ENCODE measurements around the gene C1orf226. TPM values are rescaled to one million over a fixed set of nuclear protein-coding genes. Genes with fewer than 3 reads are reported as not detected.

C1orf226 gene
- total and polyA plus RNA-seq, 9 of the 15 experiments (the other 6 are each of a cell fraction or from before 2014, with no cell fraction given) = 0.10 to 1.4 (median 0.47) TPM

DNA sequence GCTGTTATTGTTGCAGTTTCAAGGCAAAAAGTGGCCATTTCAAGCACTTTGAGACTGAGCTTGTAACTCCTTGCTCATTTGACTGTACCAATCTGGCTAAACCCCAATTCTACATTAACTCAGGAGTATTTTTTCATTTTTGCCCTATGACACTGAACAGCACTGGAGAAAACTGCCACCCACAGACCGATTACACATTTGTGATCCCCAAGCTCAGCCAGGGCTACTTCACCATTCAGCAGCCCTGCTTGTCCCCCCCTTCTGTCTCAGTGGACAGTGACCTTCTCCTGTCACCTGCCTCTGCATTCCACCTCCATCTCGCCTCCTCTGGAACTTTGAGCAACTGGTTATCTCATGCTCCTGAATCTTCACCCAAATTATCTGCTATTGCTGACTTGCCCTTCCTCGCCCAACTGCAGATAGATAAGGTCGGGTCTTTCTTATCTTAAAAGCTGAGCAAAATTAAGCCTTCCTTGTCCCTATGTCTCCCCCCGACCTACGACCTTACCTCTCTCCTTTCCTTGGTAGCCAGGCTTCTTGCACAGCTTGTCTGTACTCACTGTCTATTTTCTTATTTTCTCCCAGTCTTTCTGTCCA, 30.2 kb upstream of the C1orf226 start (continued):
- TF ChIP-seq RAD51 (IDR thresholded peaks at IDR 0.05; ENCODE audit: borderline replicate concordance, low read depth) = no peak
- TF ChIP-seq GTF3C2 (IDR thresholded peaks at IDR 0.05; ENCODE audit: borderline replicate concordance, extremely low read depth, insufficient read length) = no peak
- TF ChIP-seq HINFP (tag; conservative IDR thresholded peaks at IDR 0.05; ENCODE audit: low read depth) = no peak
- TF ChIP-seq, protein P1, sequence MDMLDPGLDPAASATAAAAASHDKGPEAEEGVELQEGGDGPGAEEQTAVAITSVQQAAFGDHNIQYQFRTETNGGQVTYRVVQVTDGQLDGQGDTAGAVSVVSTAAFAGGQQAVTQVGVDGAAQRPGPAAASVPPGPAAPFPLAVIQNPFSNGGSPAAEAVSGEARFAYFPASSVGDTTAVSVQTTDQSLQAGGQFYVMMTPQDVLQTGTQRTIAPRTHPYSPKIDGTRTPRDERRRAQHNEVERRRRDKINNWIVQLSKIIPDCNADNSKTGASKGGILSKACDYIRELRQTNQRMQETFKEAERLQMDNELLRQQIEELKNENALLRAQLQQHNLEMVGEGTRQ (CRISPR knock-in tag; IDR thresholded peaks at IDR 0.05) = no peak
- no peak for TF ChIP-seq ZNF12 (CRISPR knock-in tag; IDR thresholded peaks at IDR 0.05)
- TF ChIP-seq TRIM28 (IDR thresholded peaks at IDR 0.05) = no peak
- no peak for TF ChIP-seq PML (IDR thresholded peaks at IDR 0.05; ENCODE audit: low read length)
- TF ChIP-seq, protein P2, sequence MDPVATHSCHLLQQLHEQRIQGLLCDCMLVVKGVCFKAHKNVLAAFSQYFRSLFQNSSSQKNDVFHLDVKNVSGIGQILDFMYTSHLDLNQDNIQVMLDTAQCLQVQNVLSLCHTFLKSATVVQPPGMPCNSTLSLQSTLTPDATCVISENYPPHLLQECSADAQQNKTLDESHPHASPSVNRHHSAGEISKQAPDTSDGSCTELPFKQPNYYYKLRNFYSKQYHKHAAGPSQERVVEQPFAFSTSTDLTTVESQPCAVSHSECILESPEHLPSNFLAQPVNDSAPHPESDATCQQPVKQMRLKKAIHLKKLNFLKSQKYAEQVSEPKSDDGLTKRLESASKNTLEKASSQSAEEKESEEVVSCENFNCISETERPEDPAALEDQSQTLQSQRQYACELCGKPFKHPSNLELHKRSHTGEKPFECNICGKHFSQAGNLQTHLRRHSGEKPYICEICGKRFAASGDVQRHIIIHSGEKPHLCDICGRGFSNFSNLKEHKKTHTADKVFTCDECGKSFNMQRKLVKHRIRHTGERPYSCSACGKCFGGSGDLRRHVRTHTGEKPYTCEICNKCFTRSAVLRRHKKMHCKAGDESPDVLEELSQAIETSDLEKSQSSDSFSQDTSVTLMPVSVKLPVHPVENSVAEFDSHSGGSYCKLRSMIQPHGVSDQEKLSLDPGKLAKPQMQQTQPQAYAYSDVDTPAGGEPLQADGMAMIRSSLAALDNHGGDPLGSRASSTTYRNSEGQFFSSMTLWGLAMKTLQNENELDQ (CRISPR knock-in tag; IDR thresholded peaks at IDR 0.05; ENCODE audit: borderline replicate concordance) = no peak
- peak; percentile 59 for TF ChIP-seq TCF3 (CRISPR knock-in tag; IDR thresholded peaks at IDR 0.05)
- no peak for TF ChIP-seq TARDBP (IDR thresholded peaks at IDR 0.05)
- TF ChIP-seq IRF1 (CRISPR knock-in tag; IDR thresholded peaks at IDR 0.05; ENCODE audit: borderline replicate concordance) = no peak
- TF ChIP-seq, protein P3, sequence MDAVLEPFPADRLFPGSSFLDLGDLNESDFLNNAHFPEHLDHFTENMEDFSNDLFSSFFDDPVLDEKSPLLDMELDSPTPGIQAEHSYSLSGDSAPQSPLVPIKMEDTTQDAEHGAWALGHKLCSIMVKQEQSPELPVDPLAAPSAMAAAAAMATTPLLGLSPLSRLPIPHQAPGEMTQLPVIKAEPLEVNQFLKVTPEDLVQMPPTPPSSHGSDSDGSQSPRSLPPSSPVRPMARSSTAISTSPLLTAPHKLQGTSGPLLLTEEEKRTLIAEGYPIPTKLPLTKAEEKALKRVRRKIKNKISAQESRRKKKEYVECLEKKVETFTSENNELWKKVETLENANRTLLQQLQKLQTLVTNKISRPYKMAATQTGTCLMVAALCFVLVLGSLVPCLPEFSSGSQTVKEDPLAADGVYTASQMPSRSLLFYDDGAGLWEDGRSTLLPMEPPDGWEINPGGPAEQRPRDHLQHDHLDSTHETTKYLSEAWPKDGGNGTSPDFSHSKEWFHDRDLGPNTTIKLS (IDR thresholded peaks at IDR 0.05; ENCODE audit: borderline replicate concordance, low read depth) = no peak
- TF ChIP-seq FOXM1 (IDR thresholded peaks at IDR 0.05; ENCODE audit: low read depth) = 0 out of 2 replicates have a peak, but pooled peaks have one; percentile 26
- TF ChIP-seq FOXM1 (CRISPR knock-in tag; IDR thresholded peaks at IDR 0.05; ENCODE audit: low read depth) = no peak
- no peak for TF ChIP-seq DDX20 (tag; IDR thresholded peaks at IDR 0.05; ENCODE audit: low read depth)
- TF ChIP-seq SETDB1 (IDR thresholded peaks at IDR 0.05; ENCODE audit: low read length) = no peak
- TF ChIP-seq MTA2 (IDR thresholded peaks at IDR 0.05; ENCODE audit: low read depth) = peak; percentile 21; the same call in 1 of the 2 replicates
- no peak for TF ChIP-seq FOXJ3 (CRISPR knock-in tag; IDR thresholded peaks at IDR 0.05)
- no peak for TF ChIP-seq SRSF9 (IDR thresholded peaks at IDR 0.05; ENCODE audit: borderline replicate concordance, low read depth, low read length)
